Osteoblast (primary cell): ENCODE measurements around the gene COX14. TPM values are rescaled to one million over a fixed set of nuclear protein-coding genes. Genes with fewer than 3 reads are reported as not detected.

Experiments
- DNase-seq: peaks from one replicate; pipeline ENCODE4 v3.0.0; 2011; ENCODE audit warnings: low spot score, mixed read lengths; ENCODE audit not compliant: insufficient read length; ENCODE audit errors: missing footprints
- H2AFZ ChIP-seq: 2 replicates; pipeline ENCODE4 v1.6.0; 2011; ENCODE audit warnings: mild to moderate bottlenecking, low read length
- H3K27ac ChIP-seq: 2 replicates; pipeline ENCODE4 v1.5.1; 2011; ENCODE audit warnings: mild to moderate bottlenecking, low read depth, low read length, moderate library complexity
- H3K27me3 ChIP-seq: 2 replicates; pipeline ENCODE4 v1.6.0; 2012; ENCODE audit warnings: mild to moderate bottlenecking, control low read depth, inconsistent platforms, low read length, moderate library complexity; ENCODE audit not compliant: insufficient read depth
- H3K36me3 ChIP-seq: 2 replicates; pipeline ENCODE4 v1.5.1; 2011; ENCODE audit warnings: mild to moderate bottlenecking, low read length, control low read depth, moderate library complexity; ENCODE audit not compliant: insufficient read depth
- H3K4me1 ChIP-seq: 2 replicates; pipeline ENCODE4 v1.5.1; 2011; ENCODE audit warnings: mild to moderate bottlenecking, low read length, control low read depth, moderate library complexity; ENCODE audit not compliant: insufficient read depth
- H3K4me2 ChIP-seq: 2 replicates; pipeline ENCODE4 v1.6.0; 2011; ENCODE audit warnings: mild to moderate bottlenecking, low read length; ENCODE audit not compliant: insufficient read depth
- H3K4me3 ChIP-seq: fragments of 200-600 bp; sonication (generic); 3 replicates; pipeline ENCODE4 v1.5.1; 2012; ENCODE audit warnings: mild to moderate bottlenecking, low read length, inconsistent platforms; ENCODE audit not compliant: insufficient read depth
- H3K79me2 ChIP-seq: 2 replicates; pipeline ENCODE4 v1.6.0; 2012; ENCODE audit warnings: mild to moderate bottlenecking, low read length, control low read depth, inconsistent platforms; ENCODE audit not compliant: insufficient read depth
- H3K9me3 ChIP-seq: 2 replicates; pipeline ENCODE4 v1.5.1; 2011; ENCODE audit warnings: low read depth, low read length, control low read depth
- H4K20me1 ChIP-seq: 2 replicates; pipeline ENCODE4 v1.6.0; 2012; ENCODE audit warnings: mild to moderate bottlenecking, low read length, control low read depth; ENCODE audit not compliant: insufficient read depth
- CTCF ChIP-seq: IDR thresholded peaks from 2 replicates; pipeline ENCODE4 v1.5.1; 2011; ENCODE audit warnings: mild to moderate bottlenecking, low read depth, low read length, moderate library complexity; ENCODE audit errors: extremely low read depth
- total RNA-seq: library from RNA; depleted of rRNA; stranded (reverse); fragments of >200 nt; gene quantifications from 2 replicates; pipeline ENCODE4 v1.2.3, GENCODE V29; 2012

The COX14 gene
- total RNA-seq, 1 donor: 29.0 TPM

- Histone ChIP-seq H3K27me3 (no peaks in the 10 kb centered on the region), H3K36me3 (no peaks in the 10 kb centered on the region), H2AFZ (no peak overlapping the region), H3K27ac (no peak overlapping the region), H4K20me1 (no peaks in the 10 kb centered on the region), H3K4me2 (no peak overlapping the region), H3K4me1 (peaks cover 9% of the 10 kb centered on the region), H3K4me3 (no peak overlapping the region), H3K9me3 (no peaks in the 10 kb centered on the region), H3K79me2 (no peaks in the 10 kb centered on the region)
- DNase-seq: peak; percentile 50
- no peak for TF ChIP-seq CTCF
These were observed 39.7 kb upstream of the COX14 start for GRCh38 chr12:50072198-50072907.

GRCh38 chr12:50073206-50073605 is 38.8 kb upstream of the COX14 start:
- Histone ChIP-seq H2AFZ (no peak overlapping the region), H3K4me3 (no peak overlapping the region), H3K79me2 (no peaks in the 10 kb centered on the region), H3K4me1 (peaks cover 9% of the 10 kb centered on the region), H3K36me3 (no peaks in the 10 kb centered on the region), H3K27ac (no peak overlapping the region), H3K27me3 (no peaks in the 10 kb centered on the region), H4K20me1 (no peaks in the 10 kb centered on the region), H3K4me2 (no peak overlapping the region), H3K9me3 (no peaks in the 10 kb centered on the region)
- no peak for TF ChIP-seq CTCF
- DNase-seq: peak; percentile 9

DNA sequence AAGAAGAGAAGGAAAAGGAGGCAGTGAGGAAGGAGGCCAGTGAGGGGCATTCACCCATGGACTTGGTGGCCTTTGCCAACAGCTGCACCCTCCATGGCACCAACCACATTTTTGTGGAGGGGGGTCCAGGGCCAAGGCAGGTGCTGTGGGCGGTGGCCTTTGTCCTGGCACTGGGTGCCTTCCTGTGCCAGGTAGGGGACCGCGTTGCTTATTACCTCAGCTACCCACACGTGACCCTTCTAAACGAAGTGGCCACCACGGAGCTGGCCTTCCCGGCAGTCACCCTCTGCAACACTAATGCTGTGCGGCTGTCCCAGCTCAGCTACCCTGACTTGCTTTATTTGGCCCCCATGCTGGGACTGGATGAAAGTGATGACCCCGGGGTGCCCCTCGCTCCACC is 38.3 kb upstream of the COX14 start:
- H3K79me2 ChIP-seq: no peaks in the 10 kb centered on the region
- H2AFZ ChIP-seq: no peak overlapping the region

More for the DNA sequence above, 38.3 kb upstream of the COX14 start:
- H3K27me3 ChIP-seq: no peaks in the 10 kb centered on the region
- no peak overlapping the region for H3K4me2 ChIP-seq
- no peaks in the 10 kb centered on the region for H4K20me1 ChIP-seq
- H3K9me3 ChIP-seq: no peaks in the 10 kb centered on the region
- peak; percentile 36 for DNase-seq
- no peak overlapping the region for H3K27ac ChIP-seq
- H3K36me3 ChIP-seq: no peaks in the 10 kb centered on the region
- H3K4me1 ChIP-seq: peaks cover 9% of the 10 kb centered on the region
- TF ChIP-seq CTCF: no peak
- H3K4me3 ChIP-seq: no peak overlapping the region
